HG02610 (cell line): ENCODE measurements around the gene PCCA.
A peak's percentile ranks its signal among the peaks of the same experiment; 100 is the strongest.
"Not testable (repeated sequence)": the region's sequence is repeated elsewhere in the genome, so short reads cannot be mapped to it uniquely, and the experiment has no call there.

Experiments used
- ATAC-seq: cut with Tn5 transposase; IDR thresholded peaks from one replicate; pipeline ENCODE4 v1.9.1; 2021; ENCODE audit warnings: mild to moderate bottlenecking, moderate library complexity; ENCODE audit not compliant: unreplicated experiment

Gene PCCA

GRCh38 chr13:100521851-100522617, 433.1 kb downstream of the PCCA start:
- ATAC-seq = no peak

- ATAC-seq = no peak
Measured at GRCh38 chr13:100522618-100523309, 433.9 kb downstream of the PCCA start.

DNA sequence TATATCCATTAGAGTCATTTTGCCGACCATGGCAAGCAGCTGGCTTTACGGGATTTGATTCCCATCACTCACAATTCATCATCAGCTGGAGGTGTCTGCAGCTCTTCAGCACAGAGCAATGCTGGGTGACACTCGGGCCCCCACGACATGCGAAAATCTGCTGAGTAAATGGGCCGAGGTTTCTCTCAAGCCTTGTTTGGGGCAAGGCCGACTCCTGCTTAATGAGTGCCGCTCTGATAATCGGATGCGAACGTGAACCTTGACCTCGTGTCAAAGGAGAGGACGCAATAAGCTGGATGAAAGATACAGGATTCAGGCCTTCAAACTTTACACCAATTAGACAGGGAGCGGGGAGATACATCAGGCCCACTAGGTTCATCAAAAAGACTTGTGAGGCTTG, 434.5 kb downstream of the PCCA start:
- ATAC-seq = no peak

DNA sequence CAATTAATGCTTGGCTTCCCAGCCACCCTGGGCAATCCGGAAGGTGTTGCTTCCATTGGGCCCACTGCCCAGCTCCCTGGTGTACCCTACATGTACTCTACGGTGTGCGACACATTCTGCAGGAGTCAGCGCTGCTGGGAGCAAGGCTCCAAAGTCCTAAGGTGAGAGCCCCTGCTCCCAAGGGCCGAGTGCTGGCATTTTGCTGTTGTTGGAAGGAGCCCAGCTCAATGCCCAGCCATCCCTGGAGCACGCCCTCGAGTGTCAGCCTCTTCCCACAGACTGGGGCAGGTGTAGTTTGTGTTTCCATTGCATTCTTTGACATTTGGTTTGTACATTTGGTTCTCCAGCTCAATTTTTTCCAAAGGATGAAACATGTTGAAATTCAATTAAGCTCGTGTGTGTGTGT, 435.1 kb downstream of the PCCA start:
- ATAC-seq = no peak

GRCh38 chr13:100524688-100525087, 435.8 kb downstream of the PCCA start:
- not testable (repeated sequence) for ATAC-seq

DNA sequence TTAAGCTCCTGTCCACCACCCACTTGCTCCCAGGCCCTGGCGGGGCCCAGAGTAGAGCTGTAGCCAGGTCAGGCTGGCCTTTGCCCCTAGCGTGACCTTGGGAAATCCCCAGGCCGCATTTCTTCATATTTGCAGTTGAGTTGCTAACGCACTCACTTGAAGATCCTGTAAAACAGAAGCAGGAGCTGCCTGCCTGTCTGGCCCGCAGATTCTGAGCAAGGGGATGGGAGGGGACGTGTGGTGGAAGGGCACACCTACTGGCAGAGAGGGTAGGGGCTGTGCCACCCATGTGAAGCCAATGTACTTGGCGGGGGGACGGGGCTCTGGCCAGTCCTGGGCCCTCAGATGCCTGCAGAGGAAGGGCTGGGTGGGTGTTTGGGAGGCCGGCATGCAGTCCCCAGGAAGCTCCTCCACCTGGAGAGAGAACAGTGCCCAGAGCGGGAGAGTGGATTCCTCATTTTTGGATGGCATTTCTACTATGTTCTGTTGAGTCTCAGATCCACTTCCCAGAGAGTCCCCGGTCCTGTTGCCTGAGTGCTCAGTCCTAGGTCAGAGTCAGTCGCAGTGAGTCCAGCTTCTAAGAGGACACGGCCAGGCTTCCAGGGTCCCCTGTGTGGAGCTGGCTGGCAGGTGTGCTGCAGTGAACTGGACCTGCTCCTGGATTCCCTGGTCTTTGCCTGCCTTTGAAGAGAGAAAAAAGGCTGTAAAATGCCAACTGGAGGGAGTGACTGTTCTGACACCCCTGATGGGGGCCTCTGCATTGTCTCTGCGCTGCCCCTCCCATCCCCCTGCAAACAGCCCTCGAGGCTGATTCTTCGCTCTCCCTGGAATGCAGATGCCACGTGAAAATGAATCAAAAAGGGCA, 436.8 kb downstream of the PCCA start:
- no peak for ATAC-seq

DNA sequence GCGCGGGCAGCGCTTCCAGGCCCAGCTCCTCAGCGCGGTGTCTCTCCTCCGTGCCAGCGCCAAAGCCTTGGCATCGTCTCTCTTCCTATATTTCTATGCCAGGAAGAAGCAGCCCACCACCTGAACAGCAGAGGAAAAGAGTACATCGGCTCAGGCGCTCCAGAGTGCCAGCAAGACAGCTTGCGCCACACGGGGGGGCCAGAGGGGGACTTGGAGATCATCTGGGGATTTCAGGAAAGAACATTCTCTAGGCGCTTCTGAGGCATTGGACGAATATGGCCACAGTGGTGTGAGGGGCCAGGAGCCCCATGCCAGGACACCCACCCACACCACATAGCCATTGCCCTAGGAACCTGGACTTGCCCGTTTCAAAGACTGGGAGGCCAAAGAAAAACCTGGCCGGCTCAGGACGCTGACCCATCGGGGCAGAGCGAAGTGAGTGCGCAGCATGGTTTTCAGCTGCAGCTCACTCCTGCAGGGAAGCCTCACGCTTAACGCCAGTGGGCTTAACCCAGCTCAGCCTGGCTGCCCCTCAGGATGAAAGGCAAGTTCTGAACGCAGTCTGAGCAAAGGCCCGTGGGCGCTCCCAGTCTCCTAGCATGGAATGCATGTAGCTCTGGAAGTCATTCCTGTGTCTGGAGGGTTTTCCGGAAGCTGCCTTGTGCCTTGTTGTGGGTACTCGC, 437.6 kb downstream of the PCCA start:
- ATAC-seq = no peak

DNA sequence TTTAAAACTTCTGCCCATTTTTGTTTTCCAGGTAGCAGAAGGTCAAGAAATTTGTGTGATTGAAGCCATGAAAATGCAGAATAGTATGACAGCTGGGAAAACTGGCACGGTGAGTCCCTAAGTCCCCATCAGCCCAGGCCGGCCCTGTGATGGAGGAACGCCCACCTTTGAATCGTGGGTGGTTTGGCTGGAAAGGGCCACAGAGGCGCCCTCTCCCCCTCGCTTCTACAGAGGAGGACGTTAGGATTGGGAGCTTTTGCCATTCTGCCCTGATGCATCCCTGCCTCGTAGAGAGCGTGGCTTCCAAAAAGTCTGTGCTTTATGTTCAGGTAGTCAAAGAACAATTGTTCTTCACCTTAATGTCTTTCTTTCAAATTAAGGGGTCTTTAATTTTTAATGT, 438.8 kb downstream of the PCCA start:
- no peak for ATAC-seq

DNA sequence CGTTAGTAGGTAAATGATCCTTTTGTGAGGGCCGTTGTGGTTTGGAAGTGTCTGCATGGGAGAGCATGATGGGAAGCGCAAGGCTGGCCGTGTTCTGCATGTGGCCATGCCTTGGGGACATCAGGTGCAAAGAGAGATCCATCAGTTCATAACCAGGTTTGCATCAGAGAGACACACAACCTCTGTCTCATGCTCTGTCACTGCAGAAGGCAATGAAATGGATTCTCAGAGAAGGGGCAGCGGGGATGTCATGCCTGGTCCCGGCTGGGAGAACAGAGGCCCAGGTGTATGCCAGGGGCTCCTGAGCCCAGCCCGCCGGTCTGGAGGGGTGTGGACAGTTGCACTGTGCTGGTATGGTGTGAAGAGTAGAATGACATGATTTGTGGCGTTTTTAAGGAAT, 439.5 kb downstream of the PCCA start:
- ATAC-seq = no peak

DNA sequence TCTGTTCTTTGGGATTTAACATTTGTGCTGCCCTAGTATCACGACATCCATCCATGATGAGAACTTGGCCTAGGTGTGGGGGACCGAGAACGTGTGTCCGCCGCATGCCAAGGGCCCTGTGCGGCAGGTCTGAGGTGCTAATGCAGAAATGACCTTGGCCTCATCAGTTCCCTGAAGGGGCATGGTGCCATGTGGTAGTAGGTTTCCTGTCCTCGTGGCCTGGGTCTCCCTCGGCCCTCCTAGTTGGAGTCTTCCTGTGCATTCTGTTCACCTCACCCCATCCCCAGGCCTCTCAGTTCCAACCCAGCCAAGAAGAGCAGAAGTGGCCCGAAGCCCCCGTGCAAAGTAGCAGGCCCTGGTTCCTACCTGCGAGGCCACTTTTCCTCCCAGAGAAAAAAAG, 439.9 kb downstream of the PCCA start:
- no peak for ATAC-seq

- no peak for ATAC-seq
Measured at GRCh38 chr13:100529666-100530377, 440.9 kb downstream of the PCCA start.

GRCh38 chr13:100530671-100531213, 441.8 kb downstream of the PCCA start:
- no peak for ATAC-seq

DNA sequence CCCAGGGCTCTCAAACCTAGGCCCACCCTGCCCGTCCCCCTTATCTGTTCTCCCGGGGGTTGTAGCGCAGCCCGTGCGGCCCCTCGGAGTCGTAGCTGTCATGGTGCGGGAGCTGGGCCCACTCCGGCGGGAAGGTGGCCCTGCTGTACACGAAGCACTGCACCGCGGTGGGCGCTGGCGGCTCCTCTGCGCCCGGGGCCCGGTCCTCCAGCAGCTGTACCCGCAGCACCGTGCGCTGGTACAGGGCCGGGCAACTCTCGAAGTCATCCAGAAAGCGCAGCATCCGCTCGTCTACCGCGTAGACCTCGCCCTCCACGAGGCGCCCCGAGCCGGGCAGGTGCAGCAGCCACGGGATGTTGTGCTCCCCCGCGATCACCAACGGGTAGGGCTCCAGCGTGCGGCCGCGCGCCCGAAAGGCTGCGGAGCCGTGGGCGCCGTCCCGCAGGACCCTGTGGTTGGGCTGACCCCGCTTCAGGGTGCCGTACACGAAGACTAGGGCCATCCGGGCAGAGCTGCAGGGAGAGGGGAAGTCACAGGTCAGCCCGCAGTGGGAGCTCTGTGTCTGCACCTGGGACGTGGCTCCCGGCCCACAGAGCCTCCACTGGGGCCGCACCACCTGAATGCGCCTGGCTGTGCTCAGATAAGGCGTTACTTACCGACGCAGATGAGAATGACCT, 443.3 kb downstream of the PCCA start:
- ATAC-seq = no peak

DNA sequence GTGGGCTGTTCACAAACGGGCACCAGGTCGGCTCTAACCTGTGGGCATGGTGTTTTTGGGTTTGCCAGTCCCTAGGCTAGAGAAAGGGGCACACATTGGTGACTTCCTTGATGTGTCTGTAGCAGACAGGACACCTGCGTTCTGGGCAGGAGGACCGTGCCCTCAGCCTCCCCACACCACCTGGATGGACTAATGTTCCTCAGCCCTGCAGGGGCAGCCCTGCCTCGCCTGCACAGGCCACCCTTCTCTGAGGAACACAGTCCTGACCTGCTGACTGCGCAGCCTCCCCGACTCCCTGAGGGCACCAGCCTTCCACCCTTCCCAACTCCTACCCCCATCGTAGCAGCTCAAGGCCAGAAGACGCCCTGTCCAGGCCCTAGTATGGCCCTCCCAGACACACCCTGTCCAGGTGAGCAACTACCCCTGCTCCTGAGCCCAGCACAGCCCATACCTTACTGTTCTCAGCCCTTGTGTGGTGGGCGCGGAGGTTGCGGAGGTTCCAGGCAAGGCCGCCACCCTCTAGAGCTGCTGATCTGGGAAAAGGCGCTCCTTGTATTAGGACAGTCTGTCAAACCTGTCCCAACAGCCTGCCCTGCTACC, 444.0 kb downstream of the PCCA start:
- ATAC-seq = no peak

- peak; percentile 66 for ATAC-seq
Measured at GRCh38 chr13:100533588-100534041, 444.7 kb downstream of the PCCA start.

GRCh38 chr13:100534147-100534843, 445.4 kb downstream of the PCCA start:
- ATAC-seq = no peak

GRCh38 chr13:100534911-100535310, 446.0 kb downstream of the PCCA start:
- ATAC-seq = no peak

GRCh38 chr13:100535426-100536135, 446.7 kb downstream of the PCCA start:
- no peak for ATAC-seq
